ENCODE results near the gene LAMTOR4.
A peak's percentile ranks its signal among the peaks of the same experiment; 100 is the strongest.
"Not testable (repeated sequence)": the region's sequence is repeated elsewhere in the genome, so short reads cannot be mapped to it uniquely, and the experiment has no call there.

The LAMTOR4 gene

DNA sequence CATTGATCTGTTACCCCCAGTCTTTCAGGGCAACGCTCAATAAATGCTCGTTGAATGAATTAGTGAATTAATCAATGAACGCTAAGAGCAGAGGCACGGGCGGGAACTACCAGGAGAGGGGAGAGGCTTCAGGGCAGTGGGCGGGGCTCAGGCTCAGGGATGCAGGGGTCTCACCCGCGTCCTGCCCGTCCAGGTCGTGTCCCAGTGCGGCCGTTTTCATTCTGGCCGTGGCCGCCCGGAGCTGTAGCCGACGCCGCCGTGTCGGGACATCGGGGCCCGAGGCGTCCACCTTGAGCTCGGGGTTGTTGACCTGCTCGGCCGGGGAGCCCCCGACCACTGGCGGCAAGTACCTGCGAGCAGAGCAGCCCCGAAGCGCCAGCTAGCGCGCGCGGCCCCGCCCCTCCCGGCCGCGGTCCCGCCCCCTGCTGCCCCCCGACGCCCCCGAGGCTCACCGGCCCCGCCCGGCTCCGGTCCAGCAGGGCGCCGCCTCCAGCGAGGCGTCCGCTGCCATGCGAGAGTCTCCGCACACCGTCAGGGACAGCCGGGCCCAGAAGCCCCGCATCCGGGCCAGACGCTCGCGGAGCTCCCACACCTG lies 22.5 kb downstream of the LAMTOR4 start:
- DNase-seq (ENCODE audit: low read depth, low spot score): no peak
- Histone ChIP-seq H3K4me3 (no peak overlapping the region), H3K9me3 (ENCODE audit: low read depth, low read length) (no peaks in the 10 kb centered on the region), H3K9ac (ENCODE audit: insufficient read length) (no peak overlapping the region), H3K27ac (no peak overlapping the region), H3K36me3 (ENCODE audit: insufficient read depth, low read length) (peaks cover 16% of the 10 kb centered on the region; the same call in 1 of the 2 replicates)
- no peak for TF ChIP-seq FOXP2 (optimal IDR thresholded peaks at IDR 0.05; ENCODE audit: control extremely low read depth, extremely low read length, insufficient read depth)
- no peak for TF ChIP-seq POLR2AphosphoS5 (IDR thresholded peaks at IDR 0.05; ENCODE audit: borderline replicate concordance, low read depth, low read length)
- no peak for TF ChIP-seq EZH2 (IDR thresholded peaks at IDR 0.05)

GRCh38 chr7:100171840-100172239 lies 23.1 kb downstream of the LAMTOR4 start:
- TF ChIP-seq FOXP2 (optimal IDR thresholded peaks at IDR 0.05; ENCODE audit: control extremely low read depth, extremely low read length, insufficient read depth) (no peak), EZH2 (IDR thresholded peaks at IDR 0.05) (no peak), POLR2AphosphoS5 (IDR thresholded peaks at IDR 0.05; ENCODE audit: borderline replicate concordance, low read depth, low read length) (no peak; the same call in 1 of the 2 replicates)
- Histone ChIP-seq H3K36me3 (ENCODE audit: insufficient read depth, low read length) (peaks cover 16% of the 10 kb centered on the region; the same call in 1 of the 2 replicates), H3K4me3 (no peak overlapping the region), H3K27ac (no peak overlapping the region), H3K9me3 (ENCODE audit: low read depth, low read length) (no peaks in the 10 kb centered on the region), H3K9ac (ENCODE audit: insufficient read length) (no peak overlapping the region)
- no peak for DNase-seq (ENCODE audit: low read depth, low spot score)

- TF ChIP-seq FOXP2 (optimal IDR thresholded peaks at IDR 0.05; ENCODE audit: control extremely low read depth, extremely low read length, insufficient read depth): no peak
- TF ChIP-seq POLR2AphosphoS5 (IDR thresholded peaks at IDR 0.05; ENCODE audit: borderline replicate concordance, low read depth, low read length): no peak
- no peak for TF ChIP-seq EZH2 (IDR thresholded peaks at IDR 0.05)
- Histone ChIP-seq H3K9me3 (ENCODE audit: low read depth, low read length) (no peaks in the 10 kb centered on the region), H3K36me3 (ENCODE audit: insufficient read depth, low read length) (peaks cover 16% of the 10 kb centered on the region; the same call in 1 of the 2 replicates), H3K4me3 (no peak overlapping the region), H3K9ac (ENCODE audit: insufficient read length) (no peak overlapping the region), H3K27ac (no peak overlapping the region)
- no peak for DNase-seq (ENCODE audit: low read depth, low spot score)
These were observed 25.2 kb downstream of the LAMTOR4 start for GRCh38 chr7:100173806-100174495.

DNA sequence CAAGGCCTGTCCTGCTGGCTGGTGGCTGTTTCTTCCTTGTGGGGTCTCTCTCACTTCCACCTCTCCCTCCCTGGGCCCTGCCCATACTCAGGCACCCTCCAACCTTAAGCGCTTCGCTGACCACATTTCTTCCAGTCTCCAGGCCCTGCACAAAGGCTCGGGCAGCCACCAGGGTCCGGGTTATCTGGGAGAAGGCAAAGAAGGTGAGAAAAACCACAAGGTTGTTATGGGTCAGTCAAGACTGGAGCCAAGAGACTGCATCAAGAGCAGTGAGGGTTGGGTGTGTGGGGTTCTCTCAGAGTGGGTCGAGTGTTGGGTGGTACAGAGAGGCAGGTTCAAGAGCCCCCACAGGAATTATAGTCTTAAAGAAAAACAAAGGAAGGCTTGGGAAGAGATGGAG lies 25.9 kb downstream of the LAMTOR4 start:
- DNase-seq (ENCODE audit: low read depth, low spot score): no peak
- Histone ChIP-seq H3K9ac (ENCODE audit: insufficient read length) (no peak overlapping the region), H3K4me3 (no peak overlapping the region), H3K9me3 (ENCODE audit: low read depth, low read length) (no peaks in the 10 kb centered on the region), H3K27ac (no peak overlapping the region), H3K36me3 (ENCODE audit: insufficient read depth, low read length) (peaks cover 16% of the 10 kb centered on the region; the same call in 1 of the 2 replicates)
- no peak for TF ChIP-seq FOXP2 (optimal IDR thresholded peaks at IDR 0.05; ENCODE audit: control extremely low read depth, extremely low read length, insufficient read depth)
- no peak for TF ChIP-seq POLR2AphosphoS5 (IDR thresholded peaks at IDR 0.05; ENCODE audit: borderline replicate concordance, low read depth, low read length)
- no peak for TF ChIP-seq EZH2 (IDR thresholded peaks at IDR 0.05)

DNA sequence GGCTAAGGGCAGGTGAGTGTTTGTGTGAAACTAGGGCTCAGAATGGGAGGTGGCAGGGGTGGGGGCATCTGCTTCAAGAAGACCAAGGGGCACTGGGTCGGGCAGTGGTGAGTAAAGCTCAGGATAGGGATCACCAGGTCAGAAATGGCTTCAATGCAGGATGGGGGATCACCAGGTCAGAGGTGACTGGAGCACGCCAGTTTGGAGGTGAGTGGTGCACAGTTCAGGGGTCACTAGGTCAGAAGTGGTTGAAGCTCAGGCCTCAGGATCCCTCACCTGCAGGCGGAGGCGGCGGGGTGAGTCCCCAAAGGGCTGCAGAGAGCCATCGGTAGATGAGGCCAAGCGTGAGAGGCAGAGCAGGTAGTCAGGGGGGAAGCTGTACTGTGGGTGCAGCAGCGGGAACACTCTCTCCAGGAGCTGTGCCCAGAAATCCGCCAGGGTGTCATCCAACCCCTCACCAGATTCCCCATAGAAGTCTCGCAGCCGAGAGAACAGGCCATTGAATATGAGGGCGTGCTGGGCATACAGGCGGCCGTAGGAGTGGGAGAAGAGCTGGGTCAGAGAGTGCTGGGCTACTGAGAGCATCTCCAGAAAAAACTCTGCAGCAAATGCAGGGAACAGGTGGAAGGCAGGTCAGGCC lies 26.7 kb downstream of the LAMTOR4 start:
- Histone ChIP-seq H3K36me3 (ENCODE audit: insufficient read depth, low read length) (peaks cover 16% of the 10 kb centered on the region; the same call in 1 of the 2 replicates), H3K4me3 (no peak overlapping the region), H3K9me3 (ENCODE audit: low read depth, low read length) (no peaks in the 10 kb centered on the region), H3K9ac (ENCODE audit: insufficient read length) (no peak overlapping the region), H3K27ac (no peak overlapping the region)
- DNase-seq (ENCODE audit: low read depth, low spot score): no peak
- no peak for TF ChIP-seq EZH2 (IDR thresholded peaks at IDR 0.05)
- no peak for TF ChIP-seq FOXP2 (optimal IDR thresholded peaks at IDR 0.05; ENCODE audit: control extremely low read depth, extremely low read length, insufficient read depth)
- no peak for TF ChIP-seq POLR2AphosphoS5 (IDR thresholded peaks at IDR 0.05; ENCODE audit: borderline replicate concordance, low read depth, low read length)

- no peak overlapping the region for H3K27ac ChIP-seq
- peaks cover 16% of the 10 kb centered on the region; the same call in 1 of the 2 replicates for H3K36me3 ChIP-seq (ENCODE audit: insufficient read depth, low read length)
- H3K4me3 ChIP-seq: peak overlapping the region; percentile 98
- H3K9me3 ChIP-seq (ENCODE audit: low read depth, low read length): no peaks in the 10 kb centered on the region
- no peak for TF ChIP-seq POLR2AphosphoS5 (IDR thresholded peaks at IDR 0.05; ENCODE audit: borderline replicate concordance, low read depth, low read length)
- TF ChIP-seq EZH2 (IDR thresholded peaks at IDR 0.05): no peak
- TF ChIP-seq FOXP2 (optimal IDR thresholded peaks at IDR 0.05; ENCODE audit: control extremely low read depth, extremely low read length, insufficient read depth): no peak
- H3K9ac ChIP-seq (ENCODE audit: insufficient read length): peak overlapping the region; percentile 92
- DNase-seq (ENCODE audit: low read depth, low spot score): no peak
These were observed 27.7 kb downstream of the LAMTOR4 start for GRCh38 chr7:100176096-100177044.

- peak within 1 kb of the TSS; percentile 98 for H3K4me3 ChIP-seq
- peak within 1 kb of the TSS; percentile 92 for H3K9ac ChIP-seq (ENCODE audit: insufficient read length)
- peaks cover 16% of the 10 kb centered on the region; the same call in 1 of the 2 replicates for H3K36me3 ChIP-seq (ENCODE audit: insufficient read depth, low read length)
- DNase-seq (ENCODE audit: low read depth, low spot score): peak; percentile 81
- no peaks in the 10 kb centered on the region for H3K9me3 ChIP-seq (ENCODE audit: low read depth, low read length)
- no peak for TF ChIP-seq FOXP2 (optimal IDR thresholded peaks at IDR 0.05; ENCODE audit: control extremely low read depth, extremely low read length, insufficient read depth)
- peak; percentile 86 for TF ChIP-seq POLR2AphosphoS5 (IDR thresholded peaks at IDR 0.05; ENCODE audit: borderline replicate concordance, low read depth, low read length)
- H3K27ac ChIP-seq: peak within 1 kb of the TSS; percentile 49; the same call in 1 of the 2 replicates
These were observed 28.6 kb downstream of the LAMTOR4 start, which contains the start of the genes GPC2 and STAG3 for GRCh38 chr7:100177045-100178001. Gene GPC2, minus strand, starts transcription at chr7:100177381. Its CDS starts 182 bp downstream, at chr7:100177199. Gene STAG3, plus strand, starts transcription at chr7:100177918. Its CDS starts 2,639 bp downstream, at chr7:100180557.

DNA sequence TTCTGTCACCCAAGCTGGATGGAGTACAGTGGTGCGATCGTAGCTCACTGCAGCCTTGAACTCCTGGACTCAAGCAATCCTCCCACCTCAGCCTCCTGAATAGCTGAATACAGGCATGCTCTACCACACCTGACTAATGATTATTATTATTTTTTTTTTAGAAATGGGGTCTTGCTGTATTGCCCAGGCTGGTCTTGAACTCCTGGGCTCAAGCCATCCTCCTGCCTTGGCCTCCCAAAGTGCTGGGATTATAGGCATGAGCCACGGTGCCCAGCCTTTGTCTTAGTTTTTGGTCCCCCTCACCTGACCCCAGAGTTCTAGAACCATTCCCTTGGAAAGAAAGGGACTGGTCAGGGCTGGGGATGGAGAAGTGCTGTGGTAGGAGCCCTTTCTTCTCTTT lies 31.4 kb downstream of the LAMTOR4 start:
- not testable (repeated sequence) for H3K36me3 ChIP-seq (ENCODE audit: insufficient read depth, low read length); H3K4me3 ChIP-seq; H3K27ac ChIP-seq; H3K9me3 ChIP-seq (ENCODE audit: low read depth, low read length); DNase-seq (ENCODE audit: low read depth, low spot score); H3K9ac ChIP-seq (ENCODE audit: insufficient read length)

GRCh38 chr7:100182616-100183015 lies 33.9 kb downstream of the LAMTOR4 start:
- not testable (repeated sequence) for H3K36me3 ChIP-seq (ENCODE audit: insufficient read depth, low read length); H3K9ac ChIP-seq (ENCODE audit: insufficient read length); H3K9me3 ChIP-seq (ENCODE audit: low read depth, low read length)

GRCh38 chr7:100183090-100183489 lies 34.4 kb downstream of the LAMTOR4 start:
- H3K36me3 ChIP-seq (ENCODE audit: insufficient read depth, low read length); H3K9me3 ChIP-seq (ENCODE audit: low read depth, low read length); H3K4me3 ChIP-seq; H3K27ac ChIP-seq; H3K9ac ChIP-seq (ENCODE audit: insufficient read length); DNase-seq (ENCODE audit: low read depth, low spot score): not testable (repeated sequence)

More at GRCh38 chr7:100182616-100183015, 33.9 kb downstream of the LAMTOR4 start:
- H3K4me3 ChIP-seq; H3K27ac ChIP-seq; DNase-seq (ENCODE audit: low read depth, low spot score): not testable (repeated sequence)
